NCI-H1417 treated with DMSO at 0.1 percent for 48 hours (cell line): Measurements from ENCODE around the gene BEGAIN.

ENCODE experiments used
- DNase-seq: peaks from one replicate; lab custom pipeline; 2025; lab: John Stamatoyannopoulos, UW

Gene BEGAIN

DNA sequence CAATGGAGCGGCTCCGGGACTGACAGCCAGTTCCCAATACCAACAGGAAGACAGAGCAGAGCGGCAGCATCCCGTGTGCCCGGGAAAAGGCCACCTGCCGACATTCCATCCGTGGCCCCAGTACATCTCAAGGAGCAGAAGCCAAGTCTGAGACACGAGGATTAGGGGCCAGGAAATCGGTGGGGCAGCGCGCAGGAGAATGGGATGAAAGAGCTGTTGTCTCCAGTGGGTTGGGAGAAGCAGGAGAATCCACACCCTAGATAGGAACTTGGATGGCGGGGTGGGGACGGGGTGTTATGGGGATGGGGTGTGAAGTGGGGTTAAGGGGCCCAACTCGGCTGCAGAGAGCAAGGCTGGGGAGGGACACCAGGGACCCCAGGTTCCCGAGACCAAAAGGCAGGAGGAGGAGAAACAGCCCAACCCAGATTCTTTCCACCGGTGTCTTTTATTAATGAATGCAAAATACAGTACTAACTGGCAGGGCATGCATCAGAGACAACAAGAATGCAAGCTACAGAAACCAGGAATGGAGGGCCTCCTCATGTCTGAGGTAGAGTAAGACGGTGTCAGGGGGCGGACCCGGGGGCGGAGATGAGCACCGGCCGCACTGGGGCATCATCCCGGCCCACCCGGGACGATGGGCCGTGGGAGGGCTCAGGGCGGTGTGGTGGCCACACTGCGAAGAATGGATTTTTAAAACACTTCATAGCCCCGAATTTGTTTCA lies 50.3 kb downstream of the BEGAIN start:
- DNase-seq = no peak

GRCh38 chr14:100536121-100536510 lies 51.1 kb downstream of the BEGAIN start:
- DNase-seq = no peak

DNA sequence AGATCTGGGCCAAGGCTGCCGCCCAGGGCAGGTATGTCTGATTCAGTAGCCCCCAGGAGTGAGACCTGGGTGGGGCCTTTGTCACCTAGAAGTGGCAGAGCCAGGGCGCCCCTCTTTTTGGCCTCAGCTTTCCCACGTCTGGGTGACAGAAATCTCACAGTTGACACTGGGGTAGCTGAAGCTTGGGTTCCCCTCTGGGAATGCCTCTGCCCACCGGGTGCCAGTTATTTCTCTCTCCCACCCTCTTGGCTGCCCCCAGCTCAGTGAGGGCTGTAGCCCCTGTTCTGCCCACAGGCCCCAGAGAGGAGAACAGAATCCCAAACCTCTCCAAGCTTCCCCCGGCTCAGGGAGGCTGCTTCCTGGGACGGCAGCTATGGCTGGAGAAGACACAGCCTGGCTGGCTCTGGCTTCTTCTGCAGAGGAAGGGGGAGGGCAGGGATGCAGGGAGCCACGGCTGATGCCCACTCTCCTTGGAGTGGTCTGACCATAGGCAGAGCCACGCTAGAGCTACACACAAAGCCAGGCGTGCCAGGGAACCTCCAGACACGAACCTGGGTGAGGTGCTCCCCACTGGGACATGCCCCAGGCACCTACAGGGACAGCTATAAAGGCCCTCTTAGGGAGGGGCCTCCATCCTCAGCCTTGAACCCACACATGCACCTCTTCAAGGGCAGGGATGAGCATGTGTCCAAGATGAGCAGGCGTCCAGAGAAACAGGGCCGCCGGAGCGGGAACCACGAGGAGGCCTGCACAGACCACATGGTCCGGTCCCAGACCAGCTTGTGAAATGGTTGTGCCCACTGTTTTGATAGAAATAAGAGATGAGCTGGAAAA lies 51.7 kb downstream of the BEGAIN start:
- no peak for DNase-seq

GRCh38 chr14:100534528-100535286 lies 52.5 kb downstream of the BEGAIN start:
- DNase-seq = no peak

DNA sequence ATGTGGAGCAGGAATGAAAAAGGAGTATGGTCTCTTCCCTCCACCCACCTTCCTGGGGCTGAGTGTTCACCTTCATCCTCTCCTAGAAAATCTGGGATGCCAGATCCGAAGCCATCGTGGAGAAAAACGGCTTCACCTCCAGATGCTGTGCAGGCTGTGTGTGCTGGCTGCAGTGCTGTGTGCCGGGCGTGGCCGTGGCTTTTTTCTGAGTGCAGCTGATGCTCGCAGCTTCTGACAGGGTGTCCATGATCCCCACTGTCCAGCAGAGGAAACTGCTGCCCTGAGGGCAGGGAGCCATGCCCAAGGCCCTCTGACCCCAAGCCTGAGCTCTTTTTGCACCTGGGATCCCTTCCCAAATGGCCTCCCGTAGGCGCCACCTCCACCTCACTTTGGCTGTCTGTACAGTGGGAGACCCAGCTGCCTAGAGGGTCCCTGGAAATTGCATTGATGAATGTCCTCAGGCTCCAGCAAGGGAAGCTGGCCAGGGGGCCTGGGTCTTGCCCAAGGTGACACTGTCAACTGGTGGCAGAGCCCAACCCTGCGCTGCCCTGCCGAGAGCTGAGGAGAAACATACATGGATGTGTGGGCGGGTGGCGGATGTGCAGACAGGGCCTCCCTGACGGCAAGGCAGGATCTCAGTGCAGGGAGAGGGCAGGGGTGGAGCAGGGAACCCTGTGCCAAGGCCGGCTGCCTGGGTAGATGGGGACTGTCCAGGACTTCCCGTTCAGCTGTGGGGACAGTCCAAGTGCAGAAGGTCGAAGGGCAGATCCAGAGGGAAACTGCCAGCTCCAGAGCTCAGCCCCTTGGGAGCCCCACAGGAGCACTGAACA lies 53.3 kb downstream of the BEGAIN start:
- no peak for DNase-seq

GRCh38 chr14:100532906-100533655 lies 54.1 kb downstream of the BEGAIN start:
- DNase-seq = no peak

- DNase-seq = no peak
These were observed 54.9 kb downstream of the BEGAIN start for GRCh38 chr14:100532154-100532861.

- no peak for DNase-seq
These were observed 55.8 kb downstream of the BEGAIN start for GRCh38 chr14:100531152-100532121.

GRCh38 chr14:100530270-100531072 lies 56.7 kb downstream of the BEGAIN start:
- no peak for DNase-seq

GRCh38 chr14:100529561-100530031 lies 57.6 kb downstream of the BEGAIN start:
- DNase-seq = no peak

GRCh38 chr14:100528962-100529560 lies 58.2 kb downstream of the BEGAIN start:
- no peak for DNase-seq

DNA sequence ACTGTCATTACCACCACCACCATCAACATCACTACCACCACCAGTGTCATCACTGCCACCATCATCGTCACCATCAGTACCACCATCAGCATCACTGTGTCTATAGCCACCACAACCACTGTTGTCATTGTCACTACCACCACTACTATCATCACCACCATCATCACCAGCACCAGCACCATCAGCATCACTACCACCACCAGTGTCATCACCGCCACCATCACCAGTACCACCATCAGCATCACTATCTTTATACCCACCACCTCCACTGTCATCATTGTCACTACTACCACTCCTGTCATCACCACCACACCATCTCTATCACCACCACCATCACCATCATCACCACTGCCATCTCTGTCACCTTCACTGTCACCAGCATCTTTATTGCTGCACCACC lies 60.6 kb downstream of the BEGAIN start:
- DNase-seq = no peak

DNA sequence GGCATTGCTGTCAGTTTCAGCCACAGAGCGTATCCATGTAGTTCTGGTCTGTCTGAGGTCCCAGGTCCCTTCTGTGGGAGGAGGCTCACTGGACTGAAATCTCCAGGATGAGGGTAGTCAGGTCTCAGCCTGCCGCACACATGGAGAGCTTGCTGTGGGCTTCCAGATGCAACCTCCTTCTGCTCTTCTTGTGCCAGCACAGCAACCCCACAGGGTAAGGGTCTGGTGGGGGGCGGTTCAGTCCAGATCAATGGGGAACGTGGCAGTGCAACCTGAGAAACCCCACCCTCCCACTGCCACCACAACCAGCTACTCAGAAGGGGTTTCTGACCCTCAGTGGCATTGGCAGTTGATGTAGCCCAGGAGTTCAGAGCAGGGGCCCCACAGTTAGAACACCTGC lies 61.2 kb downstream of the BEGAIN start:
- no peak for DNase-seq

- no peak for DNase-seq
These were observed 61.6 kb downstream of the BEGAIN start for GRCh38 chr14:100525615-100526014.

DNA sequence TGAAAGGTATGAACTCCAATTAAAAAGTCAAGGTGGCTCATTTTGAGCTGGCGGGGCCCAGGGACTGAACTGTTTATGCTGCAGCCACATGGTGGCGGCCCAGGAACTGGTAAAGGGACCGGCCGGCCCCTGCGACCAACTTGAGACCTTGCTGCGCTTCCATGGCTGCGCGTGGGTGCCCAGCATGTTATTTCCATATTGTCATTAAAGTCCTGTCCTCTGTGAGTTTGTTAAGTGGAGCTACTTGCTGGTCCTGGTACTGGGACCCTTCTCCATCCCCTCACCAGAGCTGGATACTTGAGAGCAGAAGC lies 62.3 kb downstream of the BEGAIN start:
- no peak for DNase-seq

- no peak for DNase-seq
These were observed 62.8 kb downstream of the BEGAIN start for GRCh38 chr14:100524233-100524932.

GRCh38 chr14:100523843-100524169 lies 63.4 kb downstream of the BEGAIN start:
- DNase-seq = no peak
